ENCODE results near the gene CCDC127. TPM values are rescaled to one million over a fixed set of nuclear protein-coding genes. Genes with fewer than 3 reads are reported as not detected.

Gene CCDC127
- total and polyA plus RNA-seq, 2 of the 13 experiments (the other 11 are each of a cell fraction or from before 2014, with no cell fraction given) = 2.9 to 4.3 TPM

DNA sequence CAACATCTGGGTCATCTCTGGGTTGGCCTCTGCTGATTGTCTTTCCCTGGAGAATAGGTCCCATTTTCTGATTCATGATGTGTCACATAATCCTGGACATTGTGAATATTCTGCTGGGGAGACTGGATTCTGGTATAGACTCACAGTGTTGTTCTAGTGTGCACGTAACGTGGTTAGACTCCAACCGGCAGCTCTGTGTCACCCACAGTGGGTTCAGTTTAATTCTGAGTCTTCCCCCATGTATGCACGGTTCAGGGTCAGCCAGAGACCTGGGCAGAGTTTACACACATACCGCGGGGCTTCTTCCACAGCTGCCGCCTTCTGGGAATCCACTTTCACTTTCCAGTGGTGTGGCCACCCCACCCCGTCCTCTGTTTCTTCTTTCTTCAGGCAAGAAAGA lies 64.7 kb downstream of the CCDC127 start:
- Histone ChIP-seq H3K4me1 (ENCODE audit: insufficient read depth, low read length) (no peaks in the 10 kb centered on the region), H3K27ac (ENCODE audit: extremely low read length, insufficient read depth, low read length) (no peak overlapping the region), H3K27me3 (ENCODE audit: control insufficient read depth in 1 of 2, insufficient read depth in 2 of 2, low read length in 2 of 2) (peaks cover 4 to 46% of the 10 kb centered on the region in 2 experiments; a peak in 3 of 5 replicates), H3K4me2 (ENCODE audit: low read depth, low read length) (no peak overlapping the region; the same call in 1 of the 2 replicates), H2AFZ (ENCODE audit: low read length) (no peak overlapping the region), H3K9me3 (ENCODE audit: low read length) (no peaks in the 10 kb centered on the region), H3K36me3 (replicated peaks in 1 of 2; ENCODE audit: control insufficient read depth in 1 of 2, insufficient read depth in 2 of 2, low read length in 2 of 2) (no peaks in the 10 kb centered on the region), H3K79me2 (ENCODE audit: insufficient read depth, low read length) (no peaks in the 10 kb centered on the region), H3K9ac (ENCODE audit: insufficient read depth, low read depth, low read length) (no peak overlapping the region), H3K4me3 (replicated peaks in 1 of 3; ENCODE audit: insufficient read depth in 1 of 3, low read depth in 2 of 3, low read length in 3 of 3) (no peak overlapping the region), H4K20me1 (ENCODE audit: insufficient read depth, low read length) (no peaks in the 10 kb centered on the region)
- in situ Hi-C loops (cut with HindIII; ENCODE audit: extremely low pct_ligation_motif_present, low pct_unique_long_range_greater_than_20kb) (no loop called here), intact Hi-C loops (cut with micrococcal nuclease; ENCODE audit: unreplicated experiment) (no loop called here)
- 29% methylated on average over 7 of the region's 8 CpGs for WGBS (ENCODE audit: low lambda C conversion rate)
- ATAC-seq (no peak), DNase-seq (ENCODE audit: low spot score) (no peak), FAIRE-seq (no peak)
- no TSS peak for BruUV-seq (replicated peaks)
- POLR2A ChIA-PET = no interaction called here
- CTCF ChIA-PET (ENCODE audit: low intra/inter-chr PET ratio, low total read pairs) = no interaction called here
- TF ChIP-seq TCF7L2 (IDR thresholded peaks at IDR 0.05; ENCODE audit: low read depth, low read length) (no peak), NFKB2 (CRISPR knock-in tag; IDR thresholded peaks at IDR 0.05; ENCODE audit: borderline replicate concordance) (no peak), ZNF737 (CRISPR knock-in tag; IDR thresholded peaks at IDR 0.05; ENCODE audit: borderline replicate concordance) (no peak), ZBTB20 (CRISPR knock-in tag; IDR thresholded peaks at IDR 0.05; ENCODE audit: borderline replicate concordance, low read depth) (no peak), PHF8 (CRISPR knock-in tag; IDR thresholded peaks at IDR 0.05) (no peak), ZKSCAN5 (CRISPR knock-in tag; IDR thresholded peaks at IDR 0.05) (no peak), ZNF713 (CRISPR knock-in tag; IDR thresholded peaks at IDR 0.05) (no peak), ARID5B (CRISPR knock-in tag; IDR thresholded peaks at IDR 0.05) (no peak), ZIK1 (CRISPR knock-in tag; IDR thresholded peaks at IDR 0.05; ENCODE audit: borderline replicate concordance, low read depth) (no peak), ZSCAN29 (CRISPR knock-in tag; conservative IDR thresholded peaks at IDR 0.05) (no peak)

Measured in HepG2 (cell line).